NCI-H2081 treated with DMSO at 0.1 percent for 48 hours (cell line): Measurements from ENCODE around the gene NOL6.

Source experiments
- DNase-seq: peaks from one replicate; lab custom pipeline; 2025; lab: John Stamatoyannopoulos, UW

The NOL6 gene

DNA sequence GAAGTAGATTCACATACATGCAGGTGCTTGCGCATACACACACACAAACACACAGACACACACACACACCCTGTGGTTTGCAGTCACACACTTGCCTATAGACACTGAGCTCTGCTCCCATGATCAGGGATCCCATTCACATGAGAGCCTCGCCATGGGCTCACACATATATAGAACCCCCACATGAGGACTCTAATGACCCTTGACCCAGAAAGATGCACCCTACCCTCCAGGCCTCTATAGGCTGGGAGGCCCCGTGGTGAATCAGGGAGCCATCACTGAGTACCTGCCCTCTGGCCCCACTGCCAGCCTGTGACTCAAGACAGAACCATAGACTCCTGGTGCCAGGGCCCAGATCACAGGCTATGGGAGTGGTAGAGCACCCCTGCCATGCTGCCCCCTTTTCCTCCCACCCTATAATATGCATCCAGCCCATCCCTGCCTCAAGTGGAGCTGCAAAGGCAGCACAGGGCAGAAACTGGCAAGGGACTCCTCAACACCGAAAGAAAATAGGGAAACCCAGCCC lies 23.0 kb downstream of the NOL6 start:
- DNase-seq, result no peak

DNA sequence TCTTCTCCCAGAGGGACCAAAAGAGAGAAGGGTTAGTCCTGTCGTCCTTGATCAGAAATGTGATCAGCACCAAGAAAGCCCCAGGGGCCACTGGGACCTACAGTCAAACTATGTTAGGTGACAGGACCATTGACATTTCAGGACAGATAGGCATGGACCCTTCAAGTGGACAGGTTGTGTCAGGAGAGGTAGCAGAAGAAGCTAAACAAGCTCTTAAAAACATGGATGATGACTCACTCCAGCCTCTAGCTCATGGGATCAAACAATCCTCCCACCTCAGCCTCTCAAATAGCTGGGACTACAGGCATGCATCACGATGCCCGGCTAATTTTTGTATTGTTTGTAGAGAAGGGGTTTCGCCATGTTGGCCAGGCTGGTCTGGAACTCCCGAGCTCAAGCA lies 24.0 kb downstream of the NOL6 start:
- no peak for DNase-seq

GRCh38 chr9:33447799-33448553 lies 25.7 kb downstream of the NOL6 start:
- DNase-seq, result no peak

GRCh38 chr9:33446946-33447798 lies 26.6 kb downstream of the NOL6 start, which contains the start of gene AQP3:
AQP3 (minus strand) TSS chr9:33447593; CDS start chr9:33447530, 63 bp downstream.
- DNase-seq, result no peak

DNA sequence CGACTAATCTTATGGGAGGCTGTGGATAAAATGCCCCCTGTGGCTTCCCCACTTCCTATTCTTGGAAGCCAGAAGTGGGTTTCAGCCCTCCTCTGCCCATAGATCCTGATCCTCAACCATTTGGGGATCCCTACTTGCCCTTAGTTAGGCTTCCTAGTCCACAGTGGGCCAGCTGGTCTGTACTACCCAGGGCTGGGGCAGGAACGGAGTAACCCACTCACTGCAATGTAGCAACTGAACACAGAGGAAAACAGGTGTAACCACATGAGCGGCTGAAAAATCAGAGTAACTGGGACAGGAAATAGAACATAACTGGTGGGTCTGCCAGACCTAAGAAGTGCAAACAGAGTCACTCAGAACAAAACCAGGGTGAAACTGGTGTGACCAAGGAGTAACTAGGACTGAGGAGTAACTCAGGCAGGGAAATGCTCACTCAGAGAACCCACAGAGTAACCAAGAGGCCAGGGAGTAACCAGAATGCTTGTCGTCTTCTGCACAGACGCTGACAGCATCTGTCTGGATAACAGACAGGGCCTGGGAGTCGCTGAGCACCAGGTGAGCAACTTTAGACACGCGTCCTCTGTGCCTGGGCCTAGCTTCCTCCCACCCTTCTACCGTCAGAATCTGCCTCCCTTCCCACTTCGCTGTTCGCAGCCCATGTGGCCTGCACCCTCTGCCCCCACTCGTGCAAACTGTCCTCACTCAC lies 27.3 kb downstream of the NOL6 start:
- DNase-seq, result no peak

- no peak for DNase-seq
These were observed 28.1 kb downstream of the NOL6 start for GRCh38 chr9:33445389-33446239.

DNA sequence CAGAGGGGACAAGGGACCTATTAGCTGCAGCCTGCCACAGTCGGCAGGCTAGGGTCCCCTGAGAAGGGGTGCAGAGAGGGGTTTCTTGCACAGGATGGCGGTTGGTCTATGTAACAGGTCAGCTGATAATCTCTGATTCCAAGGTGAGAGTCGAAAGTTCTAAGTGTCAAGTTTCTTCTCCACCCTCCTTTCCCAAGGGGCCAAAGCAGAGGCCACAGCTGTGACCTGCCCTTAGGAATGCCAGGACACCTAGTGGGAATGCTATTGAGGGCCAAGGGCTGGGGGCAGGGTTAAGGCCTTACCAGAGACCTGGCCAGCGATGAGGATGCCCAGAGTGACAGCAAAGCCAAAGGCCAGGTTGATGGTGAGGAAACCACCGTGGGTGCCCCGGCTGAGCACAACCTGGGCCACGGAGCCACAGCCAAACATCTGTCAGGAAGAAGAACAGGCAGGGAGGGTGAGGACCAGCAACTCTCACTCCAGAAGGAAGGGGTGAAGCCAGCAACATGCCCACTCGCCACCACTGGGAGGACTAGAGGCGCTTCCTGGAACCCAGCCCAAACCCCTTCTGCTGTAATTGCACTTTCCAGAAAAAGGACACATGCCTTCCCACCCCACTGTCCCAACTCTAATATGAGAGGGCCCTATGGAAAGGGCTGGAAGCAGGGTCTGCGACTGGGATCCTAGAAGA lies 30.1 kb downstream of the NOL6 start:
- DNase-seq, result no peak

GRCh38 chr9:33443047-33443446 lies 30.7 kb downstream of the NOL6 start:
- DNase-seq, result no peak

- no peak for DNase-seq
These were observed 31.6 kb downstream of the NOL6 start for GRCh38 chr9:33442125-33442524.

DNA sequence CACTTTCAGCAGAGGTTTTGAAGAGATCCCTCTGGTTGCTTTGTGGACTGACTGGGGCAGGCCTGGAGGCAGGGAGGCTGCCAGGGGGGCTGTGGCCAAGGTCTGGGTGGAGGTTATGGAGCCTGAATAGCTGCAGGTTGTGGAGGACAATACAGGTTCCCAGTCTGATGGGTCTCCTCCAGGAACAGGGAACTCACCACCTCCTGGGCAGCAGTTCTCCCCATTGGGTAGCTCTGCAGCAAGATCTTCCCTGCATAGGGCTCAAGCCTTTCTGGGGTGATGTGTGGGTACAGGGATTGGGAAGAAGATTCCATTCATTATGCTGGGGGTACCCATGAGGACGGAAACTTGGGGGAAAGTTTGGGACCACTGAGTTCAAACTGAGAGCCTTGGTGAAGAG lies 33.1 kb downstream of the NOL6 start:
- no peak for DNase-seq

DNA sequence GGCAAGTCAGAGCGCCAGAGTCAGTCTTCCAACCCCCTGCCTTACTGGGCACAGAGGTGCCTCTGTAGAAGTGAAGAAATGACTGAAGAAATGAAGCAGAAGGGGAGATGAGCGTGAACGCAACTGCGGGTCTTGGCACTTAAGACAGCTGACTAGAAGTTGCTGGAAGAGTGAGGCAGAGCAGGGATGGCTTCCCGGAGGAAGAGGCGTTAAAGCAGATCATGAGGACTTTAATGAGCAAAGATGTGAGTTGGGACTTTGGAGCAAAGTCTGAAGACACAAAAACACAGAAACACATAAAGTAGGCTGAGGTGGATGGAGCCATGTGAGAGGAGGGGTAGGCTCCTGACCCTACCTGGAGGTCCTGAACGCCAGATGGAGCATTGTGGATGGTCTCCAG lies 33.5 kb downstream of the NOL6 start:
- no peak for DNase-seq

DNA sequence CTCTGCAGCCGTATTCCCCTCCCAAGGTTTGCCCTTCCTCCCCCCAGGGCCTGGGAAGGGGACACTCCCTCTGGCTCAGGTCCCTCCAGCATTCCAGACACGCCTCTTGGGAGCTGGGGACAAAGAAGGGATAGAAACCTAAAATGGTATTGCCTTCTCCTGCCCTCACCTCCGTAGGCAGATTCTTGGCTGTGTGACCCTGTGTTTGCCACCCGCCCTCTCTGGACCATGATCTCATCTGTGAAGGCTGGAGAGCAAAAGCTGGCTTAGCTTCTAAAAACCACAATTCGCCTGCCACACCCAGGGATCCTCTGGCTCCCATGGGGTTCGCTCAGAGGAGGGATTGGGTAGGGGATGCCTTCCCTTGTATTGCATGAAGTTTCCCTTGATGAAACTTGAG lies 34.0 kb downstream of the NOL6 start:
- no peak for DNase-seq

DNA sequence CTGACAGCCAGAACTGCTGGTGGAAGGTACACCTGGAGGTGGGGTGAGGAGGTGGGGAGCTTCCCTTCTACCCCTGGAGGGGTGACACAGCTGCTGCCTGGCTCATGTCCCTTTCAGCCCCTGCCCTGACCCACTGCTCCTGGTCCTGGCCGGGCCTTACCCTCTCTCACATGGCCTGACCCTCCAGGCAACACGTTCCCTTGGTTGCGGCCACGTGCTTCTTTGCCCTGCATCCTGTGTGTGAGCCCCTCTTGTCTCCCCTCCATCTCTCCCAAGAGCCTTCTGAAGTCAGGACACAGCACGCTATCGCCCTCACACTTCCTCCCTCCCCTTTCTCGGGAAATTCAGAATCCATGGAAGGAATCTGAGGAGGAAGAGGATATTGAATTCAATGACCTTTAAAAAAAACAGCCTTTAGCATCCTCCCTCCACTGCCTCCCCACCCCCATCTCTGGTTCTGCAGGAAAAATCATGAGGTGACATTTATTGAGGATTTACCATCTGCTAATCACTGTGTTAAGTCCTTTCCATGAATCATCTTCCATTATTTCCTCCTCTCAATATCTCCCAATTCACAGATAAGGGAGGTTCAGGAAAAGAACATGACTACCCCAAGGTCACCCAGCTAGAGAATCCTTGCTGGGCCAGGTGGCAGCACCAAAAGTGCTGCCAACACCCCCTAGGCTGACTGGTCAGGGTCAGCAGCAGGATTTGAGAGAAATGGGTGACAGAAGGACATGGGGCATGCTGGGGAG lies 34.6 kb downstream of the NOL6 start:
- no peak for DNase-seq

- DNase-seq, result no peak
These were observed 35.8 kb downstream of the NOL6 start for GRCh38 chr9:33437898-33438297.

GRCh38 chr9:33437205-33437604 lies 36.5 kb downstream of the NOL6 start:
- DNase-seq, result no peak

DNA sequence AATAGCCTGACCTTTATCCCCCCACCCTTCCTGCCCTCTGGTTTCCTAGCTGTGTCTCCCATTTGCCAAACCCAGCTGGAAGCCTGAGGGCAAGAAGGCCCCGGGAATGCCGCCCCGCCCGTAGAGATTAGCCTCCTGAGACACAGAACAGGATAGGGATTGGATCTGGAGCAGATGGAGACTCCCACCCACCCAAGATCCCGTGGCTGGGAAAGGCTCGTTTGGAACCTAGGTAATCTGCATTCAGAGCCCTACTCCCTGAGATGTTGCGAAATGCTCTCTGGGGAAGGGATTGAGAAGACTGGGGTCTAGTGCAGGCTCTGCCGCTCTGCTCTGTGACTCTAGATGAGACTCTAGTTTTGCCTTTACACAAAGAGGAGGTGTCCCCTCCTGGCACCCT lies 37.3 kb downstream of the NOL6 start:
- DNase-seq, result no peak

DNA sequence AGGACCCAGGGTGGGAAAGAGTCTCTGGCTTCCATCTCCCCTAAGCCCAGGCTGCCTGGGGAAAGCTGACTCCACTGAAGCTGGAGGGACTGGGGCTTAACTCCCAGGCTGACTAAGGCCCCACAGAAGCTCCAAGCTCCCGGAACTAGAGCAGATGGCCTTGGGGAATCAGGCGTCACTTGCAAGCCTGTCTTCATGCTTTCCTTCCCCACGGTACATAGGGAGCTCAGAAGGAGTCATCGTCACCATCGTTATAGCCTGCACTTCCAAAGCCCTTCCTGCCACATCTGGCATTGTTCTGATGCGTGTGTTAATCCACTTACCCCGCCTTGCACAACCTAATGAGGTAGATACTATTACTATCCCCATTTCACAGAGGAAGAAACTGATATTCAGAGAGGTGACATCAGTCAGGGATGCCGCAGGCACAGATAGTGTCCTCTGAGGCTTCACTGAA lies 37.9 kb downstream of the NOL6 start:
- no peak for DNase-seq

- no peak for DNase-seq
These were observed 39.2 kb downstream of the NOL6 start for GRCh38 chr9:33434317-33435105.

GRCh38 chr9:33433871-33434270 lies 39.9 kb downstream of the NOL6 start:
- no peak for DNase-seq
